Type B pancreatic cell (in vitro differentiated cells): ENCODE measurements around the gene MDC1. TPM values are rescaled to one million over a fixed set of nuclear protein-coding genes. Genes with fewer than 3 reads are reported as not detected.
"Not testable (repeated sequence)": the region's sequence is repeated elsewhere in the genome, so short reads cannot be mapped to it uniquely, and the experiment has no call there.

ENCODE experiments used
- DNase-seq: peaks from one replicate; pipeline ENCODE4 v3.0.0; 2021; ENCODE audit warnings: mixed read lengths; ENCODE audit not compliant: unreplicated experiment; ENCODE audit errors: extremely low spot score
- H3K27ac Mint-ChIP-seq: 2 replicates; pipeline ENCODE4 v1.8.0; 2021; ENCODE audit warnings: mild to moderate bottlenecking, mixed read lengths
- H3K27me3 Mint-ChIP-seq: 2 replicates; pipeline ENCODE4 v1.8.0; 2021; ENCODE audit warnings: mixed read lengths
- H3K36me3 Mint-ChIP-seq: 2 replicates; pipeline ENCODE4 v1.8.0; 2021; ENCODE audit warnings: mixed read lengths
- H3K4me1 Mint-ChIP-seq: one replicate; pipeline ENCODE4 v1.8.0; 2021; ENCODE audit warnings: mixed read lengths; ENCODE audit not compliant: unreplicated experiment
- H3K4me3 Mint-ChIP-seq: 2 replicates; pipeline ENCODE4 v1.8.0; 2021; ENCODE audit warnings: mild to moderate bottlenecking, mixed read lengths
- H3K9me3 Mint-ChIP-seq: 2 replicates; pipeline ENCODE4 v1.8.0; 2021; ENCODE audit warnings: mixed read lengths
- total RNA-seq: library from RNA; stranded (reverse); gene quantifications from 2 replicates; pipeline ENCODE4 v1.2.1, GENCODE V29; 2021; ENCODE audit warnings: low replicate concordance
- TF ChIP-seq, protein P1 (sequence below): fragments of 200-600 bp; sonication (generic); conservative IDR thresholded peaks from 2 replicates; pipeline ENCODE4 v1.5.0; 2021; ENCODE audit warnings: antibody characterized with exemption, mild to moderate bottlenecking

MDC1 gene
- total RNA-seq, 1 donor from 2014 or later, result 71.3 TPM

DNA sequence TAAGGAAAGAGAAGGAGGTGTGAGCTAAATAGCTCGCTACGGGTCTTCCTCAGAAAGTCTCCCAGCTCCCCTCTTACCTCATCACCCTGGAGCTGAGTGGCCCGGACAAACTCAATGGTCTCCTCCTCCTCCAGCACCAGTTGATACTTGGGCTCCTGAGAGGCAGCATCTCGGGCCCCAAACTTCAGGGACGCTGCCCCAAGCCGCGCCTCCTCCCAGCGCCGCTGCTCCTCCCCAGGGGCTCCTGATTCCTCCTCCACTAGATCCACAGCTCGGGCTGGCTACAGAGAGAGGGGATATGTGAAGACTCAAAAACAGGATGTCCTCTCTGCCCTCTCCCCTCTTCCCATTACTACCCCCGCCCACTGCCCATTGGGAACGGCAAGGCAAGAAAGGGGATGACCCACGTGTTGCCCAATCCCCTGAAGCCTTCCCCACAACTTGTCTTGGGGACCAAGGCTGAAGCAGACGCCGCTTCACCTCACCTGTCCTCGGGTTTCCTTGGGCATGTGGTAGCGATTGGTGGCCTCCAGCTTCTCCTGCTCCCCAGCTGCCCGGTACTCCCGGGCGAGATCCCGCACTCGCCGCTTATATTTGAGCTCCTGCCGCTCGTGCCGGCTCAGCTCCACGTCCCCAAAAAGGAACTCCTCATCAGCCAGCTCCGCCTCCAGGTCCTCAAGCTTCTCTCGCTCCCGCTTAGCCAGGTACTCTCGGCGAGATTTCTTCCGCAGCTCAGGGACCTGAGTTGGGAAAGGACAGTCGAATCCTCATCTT is 51.9 kb downstream of the MDC1 start:
- Mint-ChIP-seq H3K36me3 (peaks cover 28% of the 10 kb centered on the region), H3K27ac (no peak overlapping the region), H3K27me3 (no peaks in the 10 kb centered on the region), H3K9me3 (no peaks in the 10 kb centered on the region), H3K4me3 (no peak overlapping the region), H3K4me1 (no peaks in the 10 kb centered on the region)
- TF ChIP-seq, protein P1, sequence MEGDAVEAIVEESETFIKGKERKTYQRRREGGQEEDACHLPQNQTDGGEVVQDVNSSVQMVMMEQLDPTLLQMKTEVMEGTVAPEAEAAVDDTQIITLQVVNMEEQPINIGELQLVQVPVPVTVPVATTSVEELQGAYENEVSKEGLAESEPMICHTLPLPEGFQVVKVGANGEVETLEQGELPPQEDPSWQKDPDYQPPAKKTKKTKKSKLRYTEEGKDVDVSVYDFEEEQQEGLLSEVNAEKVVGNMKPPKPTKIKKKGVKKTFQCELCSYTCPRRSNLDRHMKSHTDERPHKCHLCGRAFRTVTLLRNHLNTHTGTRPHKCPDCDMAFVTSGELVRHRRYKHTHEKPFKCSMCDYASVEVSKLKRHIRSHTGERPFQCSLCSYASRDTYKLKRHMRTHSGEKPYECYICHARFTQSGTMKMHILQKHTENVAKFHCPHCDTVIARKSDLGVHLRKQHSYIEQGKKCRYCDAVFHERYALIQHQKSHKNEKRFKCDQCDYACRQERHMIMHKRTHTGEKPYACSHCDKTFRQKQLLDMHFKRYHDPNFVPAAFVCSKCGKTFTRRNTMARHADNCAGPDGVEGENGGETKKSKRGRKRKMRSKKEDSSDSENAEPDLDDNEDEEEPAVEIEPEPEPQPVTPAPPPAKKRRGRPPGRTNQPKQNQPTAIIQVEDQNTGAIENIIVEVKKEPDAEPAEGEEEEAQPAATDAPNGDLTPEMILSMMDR, result no peak
- no peak for DNase-seq

DNA sequence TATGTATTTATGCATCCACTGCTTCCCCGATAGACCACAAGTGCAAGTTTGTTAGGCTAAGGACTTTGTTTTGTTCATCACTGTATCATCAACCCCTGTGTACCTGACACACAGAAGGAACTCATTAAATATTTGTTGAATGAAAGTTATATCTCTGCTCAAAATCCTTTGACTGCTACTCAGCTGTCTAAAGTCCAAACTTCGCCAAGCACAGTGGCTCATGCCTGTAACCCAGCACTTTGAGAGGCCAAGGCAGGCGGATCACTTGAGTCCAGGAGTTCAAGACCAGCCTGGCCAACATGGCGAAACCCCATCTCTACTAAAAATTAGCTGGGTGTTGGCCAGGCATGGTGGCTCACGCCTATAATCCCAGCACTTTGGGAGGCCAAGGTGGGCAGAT is 59.2 kb downstream of the MDC1 start:
- H3K36me3 Mint-ChIP-seq, result peaks cover 22% of the 10 kb centered on the region
- H3K4me3 Mint-ChIP-seq, H3K27ac Mint-ChIP-seq: not testable (repeated sequence)

DNA sequence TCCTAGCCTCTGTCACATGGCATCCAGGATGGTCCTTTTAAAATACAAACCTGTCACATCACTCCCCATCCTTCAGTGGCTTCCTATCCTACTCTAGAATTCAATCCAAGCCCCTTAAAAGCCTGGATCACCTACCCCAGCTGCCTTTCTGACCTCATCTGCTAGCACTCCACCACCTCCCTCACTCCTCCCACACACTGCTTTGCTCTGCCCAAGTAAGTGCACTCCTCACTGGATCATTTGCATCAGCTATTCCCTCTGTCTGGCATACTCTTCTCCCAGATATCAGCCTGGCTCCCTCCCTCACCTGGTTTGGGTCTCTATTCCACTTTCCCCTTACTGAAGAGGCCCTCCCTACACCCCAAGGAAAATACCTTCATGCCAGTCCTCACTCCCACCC is 59.6 kb downstream of the MDC1 start:
- Mint-ChIP-seq H3K27ac (no peak overlapping the region), H3K4me1 (no peaks in the 10 kb centered on the region), H3K27me3 (no peaks in the 10 kb centered on the region), H3K9me3 (no peaks in the 10 kb centered on the region), H3K4me3 (no peak overlapping the region), H3K36me3 (peaks cover 20% of the 10 kb centered on the region)
- TF ChIP-seq, protein P1, result no peak
- no peak for DNase-seq

More for the DNA sequence above, 59.2 kb downstream of the MDC1 start:
- not testable (repeated sequence) for H3K4me1 Mint-ChIP-seq, H3K9me3 Mint-ChIP-seq, DNase-seq, H3K27me3 Mint-ChIP-seq

DNA sequence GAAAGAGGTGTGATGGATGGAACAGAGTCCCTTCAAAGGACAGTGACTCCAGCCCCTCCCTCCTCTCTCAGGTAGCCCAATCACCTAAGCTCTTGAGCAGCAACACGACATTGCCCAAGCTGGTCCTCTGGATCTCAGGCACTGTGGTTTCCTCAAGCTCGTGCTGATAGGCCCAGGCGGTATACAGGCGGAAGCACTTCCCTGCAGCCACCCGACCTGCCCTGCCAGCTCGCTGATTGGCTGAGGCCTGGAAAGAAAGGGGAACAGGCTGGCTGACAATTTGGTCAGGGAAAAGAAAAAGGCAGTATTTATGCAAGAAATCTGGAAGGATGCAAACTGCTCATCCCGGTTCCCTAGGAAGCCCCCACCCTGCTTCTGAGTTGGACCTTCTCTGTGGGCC is 60.6 kb downstream of the MDC1 start:
- no peaks in the 10 kb centered on the region for H3K27me3 Mint-ChIP-seq
- H3K27ac Mint-ChIP-seq, result no peak overlapping the region
- TF ChIP-seq, protein P1, result no peak
- no peak overlapping the region for H3K4me3 Mint-ChIP-seq
- DNase-seq, result no peak
- no peaks in the 10 kb centered on the region for H3K4me1 Mint-ChIP-seq
- H3K9me3 Mint-ChIP-seq, result no peaks in the 10 kb centered on the region
- peaks cover 15% of the 10 kb centered on the region for H3K36me3 Mint-ChIP-seq

DNA sequence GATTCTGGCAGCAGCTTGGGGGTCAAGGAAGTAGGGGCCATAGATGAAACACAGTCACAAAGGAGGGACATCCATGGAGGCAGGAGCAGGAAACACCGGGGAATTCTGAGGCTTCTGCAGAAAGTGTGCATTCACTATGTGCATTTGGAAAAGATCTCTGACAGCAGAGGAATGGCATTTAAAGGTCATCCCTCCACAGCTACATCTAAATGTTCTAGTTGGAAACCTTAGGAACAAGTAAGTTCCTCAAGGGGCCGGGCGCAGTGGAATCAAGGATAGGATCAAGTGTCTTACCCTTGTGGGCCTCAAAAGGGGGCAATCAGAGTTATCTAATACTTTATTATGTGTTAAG is 61.4 kb downstream of the MDC1 start:
- H3K27ac Mint-ChIP-seq, result no peak overlapping the region
- no peaks in the 10 kb centered on the region for H3K9me3 Mint-ChIP-seq
- no peak overlapping the region for H3K4me3 Mint-ChIP-seq
- TF ChIP-seq, protein P1, result no peak
- H3K27me3 Mint-ChIP-seq, result no peaks in the 10 kb centered on the region
- peaks cover 18% of the 10 kb centered on the region for H3K36me3 Mint-ChIP-seq
- DNase-seq, result no peak
- no peaks in the 10 kb centered on the region for H3K4me1 Mint-ChIP-seq

DNA sequence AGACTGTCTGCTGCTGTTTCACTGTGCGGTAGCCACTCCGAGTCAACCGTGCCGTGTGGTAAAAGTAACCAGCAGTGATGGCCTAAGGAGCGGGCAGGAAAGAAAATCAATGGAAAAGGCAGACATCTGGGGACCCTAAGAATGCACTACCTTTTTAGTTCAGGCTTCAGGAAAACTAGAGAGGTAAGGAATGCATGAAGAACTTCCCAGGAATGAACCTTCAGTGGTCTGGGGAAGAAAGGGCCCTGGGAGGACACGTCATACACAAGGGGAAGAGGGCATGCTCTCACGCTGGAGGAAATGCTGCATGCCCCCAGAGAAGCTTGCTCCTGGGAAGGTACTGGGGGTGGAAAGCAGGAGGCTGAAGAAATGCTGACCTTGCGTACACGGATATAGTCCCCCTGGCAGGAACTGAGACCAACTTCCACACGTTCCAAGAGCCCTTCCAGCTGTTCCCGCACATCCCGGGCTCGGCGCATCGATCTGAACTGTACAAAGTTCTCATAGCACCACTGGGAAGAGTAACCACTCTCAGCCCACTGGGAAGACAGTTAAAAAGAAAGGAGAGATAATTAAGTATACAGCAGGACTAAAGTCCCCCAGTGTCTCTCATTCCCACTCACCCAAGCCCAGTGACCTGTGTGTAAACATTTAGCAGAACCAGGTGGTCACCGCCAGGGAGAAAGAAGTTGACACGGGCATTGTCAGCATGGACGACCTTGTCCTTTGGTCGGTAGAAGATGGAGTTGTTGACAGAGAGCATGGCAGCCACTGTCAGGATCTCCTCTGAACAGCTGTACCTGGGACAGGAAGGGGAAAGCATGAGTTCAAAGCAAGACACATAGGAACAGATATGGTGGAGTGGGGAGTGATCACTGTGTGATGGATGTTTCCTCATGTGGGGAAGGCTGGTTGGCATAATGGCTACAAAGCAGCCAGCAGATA is 62.0 kb downstream of the MDC1 start:
- Mint-ChIP-seq H3K27ac (no peak overlapping the region), H3K4me3 (no peak overlapping the region), H3K27me3 (no peaks in the 10 kb centered on the region), H3K4me1 (no peaks in the 10 kb centered on the region), H3K9me3 (no peaks in the 10 kb centered on the region), H3K36me3 (peaks cover 18% of the 10 kb centered on the region)
- TF ChIP-seq, protein P1, result no peak
- no peak for DNase-seq
